Peyer's patch (tissue), 4 donors: ENCODE data around the gene MUC21. TPM values are rescaled to one million over a fixed set of nuclear protein-coding genes. Genes with fewer than 3 reads are reported as not detected.

Experiments
- DNase-seq, 3 donors: peaks; one replicate each; pipeline ENCODE4 v3.0.0-alpha.2; 2017 to 2019
- H3K27ac ChIP-seq, 4 donors: fragments of 200-600 bp; sonication (generic); one replicate each; pipeline ENCODE4 v1.5.1; 2016 to 2019
- H3K27me3 ChIP-seq, 2 donors: fragments of 200-600 bp; sonication (generic); one replicate each; pipeline ENCODE4 v1.5.1; 2019
- H3K36me3 ChIP-seq, 3 donors: fragments of 200-600 bp; sonication (generic); one replicate each; pipeline ENCODE4 v1.5.1; 2016 to 2019
- H3K4me1 ChIP-seq, 4 donors: fragments of 200-600 bp; sonication (generic); one replicate each; pipeline ENCODE4 v1.5.1; 2016 to 2019
- H3K4me3 ChIP-seq, 4 donors: fragments of 200-600 bp; sonication (generic); 1 replicate in 3 of 4; 2 replicates in 1 of 4; pipeline ENCODE4 v1.5.1; 2016 to 2019; ENCODE audit warnings: mild to moderate bottlenecking in 1 of 4
- H3K9me3 ChIP-seq, 4 donors: fragments of 200-600 bp; sonication (generic); one replicate each; pipeline ENCODE4 v1.5.1; 2016 to 2019; ENCODE audit warnings: mild to moderate bottlenecking in 1 of 4
- CTCF ChIP-seq, 6 experiments: fragments of 450-650 bp in 4 of 6; fragments of 200-600 bp in 2 of 6; sonication (generic) in 1 of 6; IDR thresholded peaks; one replicate each; pipeline ENCODE4 v1.5.1; 2017 to 2019; ENCODE audit warnings: antibody characterized with exemption in 6 of 6, mild to moderate bottlenecking in 3 of 6, moderate library complexity in 1 of 6
- POLR2A ChIP-seq, 2 donors: fragments of 450-650 bp; IDR thresholded peaks; one replicate each; pipeline ENCODE4 v1.5.1; 2017; ENCODE audit warnings: antibody characterized with exemption in 2 of 2, mild to moderate bottlenecking in 2 of 2, moderate library complexity in 2 of 2
- total RNA-seq, 4 donors: library from RNA; depleted of rRNA; stranded (reverse); fragments of >200 nt; gene quantifications; one replicate each; pipeline ENCODE4 v1.1.0, GENCODE V29; 2016

The MUC21 gene
- total RNA-seq, 4 donors from 2014 or later, result not detected

GRCh38 chr6:30960907-30961673, 22.4 kb upstream of the MUC21 start:
- no peaks in the 10 kb centered on the region for H3K27me3 ChIP-seq
- no peaks in the 10 kb centered on the region for H3K36me3 ChIP-seq
- no peak overlapping the region for H3K27ac ChIP-seq
- TF ChIP-seq CTCF (IDR thresholded peaks at IDR 0.05), result no peak
- TF ChIP-seq POLR2A (IDR thresholded peaks at IDR 0.05), result no peak
- no peak for DNase-seq
- no peaks in the 10 kb centered on the region for H3K9me3 ChIP-seq
- no peak overlapping the region for H3K4me3 ChIP-seq
- H3K4me1 ChIP-seq, result peaks cover 0 to 2% (median under 1%) of the 10 kb centered on the region in 4 donors

- Histone ChIP-seq H3K4me1 (no peaks in the 10 kb centered on the region), H3K27ac (no peak overlapping the region), H3K36me3 (no peaks in the 10 kb centered on the region), H3K9me3 (no peaks in the 10 kb centered on the region), H3K27me3 (no peaks in the 10 kb centered on the region), H3K4me3 (no peak overlapping the region)
- DNase-seq, result no peak
- no peak for TF ChIP-seq CTCF (IDR thresholded peaks at IDR 0.05)
- TF ChIP-seq POLR2A (IDR thresholded peaks at IDR 0.05), result no peak
Measured at GRCh38 chr6:30962716-30963115, 20.8 kb upstream of the MUC21 start.

- no peaks in the 10 kb centered on the region for H3K4me1 ChIP-seq
- no peak overlapping the region for H3K4me3 ChIP-seq
- DNase-seq, result no peak
- TF ChIP-seq CTCF (IDR thresholded peaks at IDR 0.05), result no peak
- no peak overlapping the region for H3K27ac ChIP-seq
- H3K27me3 ChIP-seq, result no peaks in the 10 kb centered on the region
- no peaks in the 10 kb centered on the region for H3K36me3 ChIP-seq
- H3K9me3 ChIP-seq, result no peaks in the 10 kb centered on the region
Measured at GRCh38 chr6:30963641-30964040, 19.9 kb upstream of the MUC21 start.

GRCh38 chr6:30964075-30964474, 19.4 kb upstream of the MUC21 start:
- TF ChIP-seq POLR2A (IDR thresholded peaks at IDR 0.05) (no peak), CTCF (IDR thresholded peaks at IDR 0.05) (no peak)
- DNase-seq, result no peak
- Histone ChIP-seq H3K4me1 (no peaks in the 10 kb centered on the region), H3K4me3 (no peak overlapping the region), H3K9me3 (no peaks in the 10 kb centered on the region), H3K27me3 (no peaks in the 10 kb centered on the region), H3K27ac (no peak overlapping the region), H3K36me3 (no peaks in the 10 kb centered on the region)

GRCh38 chr6:30965140-30965601, 18.3 kb upstream of the MUC21 start:
- Histone ChIP-seq H3K27me3 (no peaks in the 10 kb centered on the region), H3K27ac (no peak overlapping the region), H3K9me3 (no peaks in the 10 kb centered on the region), H3K4me3 (no peak overlapping the region), H3K36me3 (no peaks in the 10 kb centered on the region), H3K4me1 (no peaks in the 10 kb centered on the region)
- no peak for DNase-seq
- TF ChIP-seq CTCF (IDR thresholded peaks at IDR 0.05) (no peak), POLR2A (IDR thresholded peaks at IDR 0.05) (no peak)
